HG03460 (cell line): Measurements from ENCODE around the gene ZNF550.

Experiments
- ATAC-seq: cut with Tn5 transposase; IDR thresholded peaks from one replicate; pipeline ENCODE4 v1.9.1; 2021; ENCODE audit not compliant: unreplicated experiment

The ZNF550 gene

GRCh38 chr19:57559404-57560025 lies at the start of gene ZNF550:
Gene ZNF550 (minus strand): TSS chr19:57559863. CDS start chr19:57559682, 181 bp downstream.
- peak; percentile 97 for ATAC-seq

DNA sequence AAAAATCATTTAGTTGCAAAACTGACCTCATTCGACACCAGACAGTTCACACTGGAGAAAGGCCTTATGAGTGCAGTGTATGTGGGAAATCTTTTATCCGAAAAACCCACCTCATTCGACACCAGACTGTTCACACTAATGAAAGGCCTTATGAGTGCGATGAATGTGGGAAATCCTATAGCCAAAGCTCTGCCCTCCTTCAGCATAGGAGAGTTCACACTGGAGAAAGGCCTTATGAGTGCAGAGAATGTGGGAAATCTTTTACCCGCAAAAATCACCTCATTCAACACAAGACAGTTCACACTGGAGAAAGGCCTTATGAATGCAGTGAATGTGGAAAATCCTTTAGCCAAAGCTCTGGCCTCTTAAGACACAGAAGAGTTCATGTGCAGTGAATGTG lies 47.3 kb upstream of the ZNF550 start:
- ATAC-seq: no peak

DNA sequence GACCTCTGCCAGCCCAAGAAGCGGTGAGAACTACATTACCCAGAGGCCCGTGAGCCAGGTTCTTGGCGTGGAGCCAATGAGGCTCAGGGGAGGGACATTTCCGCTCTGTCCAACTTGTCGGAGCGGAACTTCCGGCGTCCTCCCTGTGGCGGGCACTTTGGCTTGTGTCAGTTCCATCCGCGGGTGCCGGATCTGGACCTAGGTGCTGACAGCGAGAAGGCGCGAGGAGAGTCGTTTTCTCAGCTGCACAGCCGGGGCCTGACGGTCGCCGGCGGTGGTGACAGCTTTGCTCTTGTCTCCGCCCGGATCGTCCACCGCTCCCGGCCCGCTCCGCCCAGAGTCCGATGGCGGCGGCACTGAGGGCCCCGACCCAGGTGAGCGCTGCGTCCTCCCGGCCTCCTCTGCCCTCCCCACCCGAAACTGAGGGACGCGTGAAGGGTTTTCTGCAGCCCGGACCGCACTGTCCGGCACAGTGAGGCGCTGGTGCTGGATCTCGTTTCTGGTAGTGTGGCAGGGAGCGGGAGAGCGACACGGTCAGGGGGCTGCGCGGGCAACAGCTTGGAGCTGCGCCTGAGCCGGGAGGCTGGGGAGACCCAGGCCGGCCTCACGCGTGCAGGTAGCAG lies 40.2 kb upstream of the ZNF550 start, which contains the start of gene ZNF530:
Gene ZNF530, plus strand, starts transcription at position 125 of the 623 bp plus-strand sequence. CDS start 4,461 bp downstream, outside the sequence.
- ATAC-seq: peak; percentile 97

- ATAC-seq: no peak
Observed at GRCh38 chr19:57599377-57599760, 39.7 kb upstream of the ZNF550 start.

- ATAC-seq: no peak
Observed at GRCh38 chr19:57587529-57587928, 27.9 kb upstream of the ZNF550 start.

DNA sequence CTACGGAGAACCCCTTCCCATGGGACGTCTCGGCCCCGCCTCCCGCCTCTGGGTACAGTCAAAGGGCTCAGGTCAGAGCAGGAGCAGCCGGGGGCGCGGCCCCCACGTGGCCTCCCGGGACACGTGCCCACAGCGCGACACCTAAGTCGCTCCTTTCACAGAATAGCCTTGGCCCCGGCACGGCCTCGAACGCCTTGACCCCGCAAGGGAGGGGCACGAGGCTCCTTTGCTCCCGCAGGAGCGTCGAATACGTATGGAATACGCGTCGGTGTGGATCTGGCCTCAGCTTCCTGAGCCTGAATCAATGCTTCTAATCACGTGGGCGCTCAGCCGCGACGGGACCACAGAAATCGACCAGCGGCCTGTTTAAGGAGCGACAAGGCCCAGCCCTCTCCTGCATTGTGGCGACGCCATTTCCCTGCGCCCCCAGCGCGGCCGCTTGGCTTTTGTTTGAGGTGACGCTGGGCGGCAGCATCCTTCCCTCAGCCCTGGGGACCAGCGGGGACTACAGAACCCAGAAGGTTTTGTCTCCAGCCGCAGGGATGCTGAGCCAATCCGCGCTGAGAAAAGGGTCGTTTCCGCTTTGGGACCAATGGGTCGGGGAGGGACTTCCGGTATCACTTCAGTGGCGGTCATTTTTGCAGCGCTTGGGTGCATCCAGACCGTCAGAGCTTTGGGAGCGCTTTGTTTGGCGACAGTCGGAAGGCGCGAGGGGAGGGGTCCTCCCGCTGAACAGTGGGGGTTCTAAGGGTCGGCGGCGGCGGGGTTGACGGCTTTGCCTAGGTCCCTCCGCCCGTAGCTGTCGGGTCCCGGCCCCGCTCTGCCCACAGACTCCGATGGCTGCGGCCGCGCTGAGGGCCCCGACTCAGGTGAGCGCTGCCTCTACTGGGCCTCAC lies 24.1 kb upstream of the ZNF550 start, which contains the start of gene ZIK1:
Gene ZIK1, plus strand, starts transcription at position 625 of the 896 bp plus-strand sequence. Its CDS starts 212 bp downstream, at position 837.
- ATAC-seq: peak; percentile 90

DNA sequence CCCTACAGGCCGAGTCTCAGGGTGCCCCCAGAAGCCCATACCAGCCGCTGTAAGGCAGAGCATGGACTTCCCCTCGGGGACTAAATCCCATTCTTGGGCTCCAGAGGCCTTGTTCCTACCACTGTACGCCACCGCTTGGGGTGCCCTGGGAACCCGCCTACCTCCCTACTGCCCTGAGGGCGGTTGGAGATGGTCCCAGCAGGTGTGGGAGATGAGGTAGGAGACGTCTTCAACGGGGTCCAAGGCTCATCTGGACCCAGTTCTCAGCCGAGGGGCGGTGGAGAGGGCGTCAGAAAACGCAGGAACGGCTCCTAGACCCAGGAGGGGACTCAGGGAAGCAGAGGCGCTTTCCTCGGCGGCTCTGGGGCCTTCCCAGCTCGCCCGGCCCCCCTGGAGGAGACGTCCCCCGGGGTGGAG lies 23.4 kb upstream of the ZNF550 start:
- no peak for ATAC-seq

DNA sequence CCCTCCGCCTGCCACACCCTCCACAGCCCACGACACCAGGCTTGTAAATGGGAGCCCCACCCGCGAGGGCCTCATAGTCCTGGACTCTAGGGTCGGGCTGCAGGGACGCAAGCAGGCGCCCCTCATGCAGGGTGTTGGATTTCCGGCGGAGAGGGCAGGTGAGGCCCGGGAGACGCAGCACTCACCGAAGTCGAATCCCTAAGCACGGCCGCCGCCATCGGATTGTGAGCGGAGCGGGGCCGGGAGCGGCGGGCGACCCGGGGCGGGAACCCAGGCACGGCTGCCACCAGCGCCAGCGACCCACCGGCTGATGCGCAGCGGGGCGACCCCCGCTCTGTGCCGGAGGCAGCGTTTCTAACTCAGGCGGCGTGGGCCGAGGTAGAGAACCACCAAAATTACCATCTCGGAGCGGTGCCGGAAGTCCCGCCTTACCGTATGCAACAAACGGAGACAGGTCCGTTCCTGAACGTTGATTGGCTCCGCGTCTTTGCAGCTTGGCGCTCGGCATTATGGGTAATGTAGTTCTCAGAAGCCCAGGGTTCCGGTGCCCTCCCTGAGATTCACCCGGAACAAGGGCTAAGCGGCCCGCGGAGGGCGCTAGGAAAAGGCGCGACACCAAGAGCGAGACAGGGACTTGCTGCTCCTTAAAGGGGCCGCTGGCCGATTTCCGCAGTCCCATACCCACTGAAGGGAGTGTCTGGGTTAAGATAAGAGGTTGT lies 19.0 kb upstream of the ZNF550 start, which contains the start of gene ZNF416:
Gene ZNF416, minus strand, starts transcription at position 425 of the 719 bp plus-strand sequence. Its CDS starts 207 bp downstream, at position 218.
- ATAC-seq: peak; percentile 90

- ATAC-seq: no peak
Observed at GRCh38 chr19:57576661-57577060, 17.0 kb upstream of the ZNF550 start.

DNA sequence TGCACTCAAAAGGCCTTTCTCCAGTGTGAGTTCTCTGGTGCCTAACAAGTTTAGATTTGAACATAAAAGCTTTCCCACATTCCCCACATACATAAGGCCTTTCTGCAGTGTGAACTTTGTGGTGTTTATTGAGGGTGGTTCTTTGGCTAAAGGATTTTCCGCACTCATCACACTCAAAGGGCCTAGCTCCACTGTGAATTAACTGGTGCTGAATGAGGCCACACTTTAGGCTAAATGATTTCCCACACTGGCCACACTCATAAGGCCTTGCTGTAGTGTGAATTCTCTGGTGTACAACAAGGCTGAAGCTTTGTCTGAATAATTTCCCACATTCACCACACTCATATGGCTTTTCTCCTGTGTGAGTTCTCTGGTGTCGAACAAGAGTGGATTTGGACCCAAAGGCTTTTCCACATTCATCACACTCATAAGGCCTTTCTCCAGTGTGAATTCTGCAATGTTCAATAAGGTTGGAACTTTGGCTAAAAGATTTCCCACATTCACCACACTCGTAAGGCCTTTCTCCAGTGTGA lies 12.8 kb upstream of the ZNF550 start:
- no peak for ATAC-seq

- no peak for ATAC-seq
Observed at GRCh38 chr19:57570707-57571106, 11.0 kb upstream of the ZNF550 start.

GRCh38 chr19:57566396-57567265 lies 7.0 kb upstream of the ZNF550 start:
- no peak for ATAC-seq

GRCh38 chr19:57563547-57563946 lies 3.9 kb upstream of the ZNF550 start:
- no peak for ATAC-seq

GRCh38 chr19:57560049-57560491 lies 407 bp upstream of the ZNF550 start:
- ATAC-seq: no peak

DNA sequence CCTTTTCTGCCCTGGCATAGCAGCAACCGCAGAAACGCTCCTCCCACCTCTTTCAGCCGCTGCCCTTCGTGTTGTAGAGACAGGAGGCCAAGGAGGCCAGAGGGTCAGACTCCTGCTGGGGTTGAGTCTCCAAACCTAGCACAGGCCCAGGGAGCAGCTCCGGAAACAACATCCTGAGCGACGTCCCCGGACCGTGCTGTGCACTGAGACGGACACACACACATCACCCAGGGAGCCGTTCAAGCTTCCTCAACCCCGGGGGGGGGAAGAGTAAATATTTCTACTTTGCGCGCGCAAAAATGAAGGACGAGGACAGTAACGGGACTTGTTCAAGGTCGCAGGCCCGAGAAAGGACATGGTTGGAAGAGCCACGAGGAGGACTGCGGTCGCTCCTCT lies 657 bp downstream of the ZNF550 start:
- ATAC-seq: peak; percentile 27

DNA sequence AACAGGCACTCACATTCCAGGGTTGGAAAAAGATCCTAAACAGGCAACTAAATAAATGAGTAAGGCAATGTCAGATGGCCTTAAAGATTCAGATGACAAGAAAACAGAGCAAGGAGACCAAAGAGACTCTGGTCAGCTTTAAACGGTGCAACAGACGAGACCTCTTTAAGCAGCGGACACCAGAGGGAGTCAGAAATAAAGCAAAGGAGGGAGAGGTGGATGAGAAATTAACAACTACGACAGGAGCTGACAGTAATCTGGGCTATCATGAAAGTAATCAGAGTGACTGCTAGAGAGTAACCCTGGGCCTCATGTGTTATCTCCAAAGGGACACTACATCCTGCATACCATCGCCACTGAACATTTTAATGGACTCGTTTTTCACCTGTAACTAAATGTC lies 1.1 kb downstream of the ZNF550 start:
- no peak for ATAC-seq

- no peak for ATAC-seq
Observed at GRCh38 chr19:57557659-57558058, 2.0 kb downstream of the ZNF550 start.

GRCh38 chr19:57552432-57552831 lies 7.2 kb downstream of the ZNF550 start:
- no peak for ATAC-seq

DNA sequence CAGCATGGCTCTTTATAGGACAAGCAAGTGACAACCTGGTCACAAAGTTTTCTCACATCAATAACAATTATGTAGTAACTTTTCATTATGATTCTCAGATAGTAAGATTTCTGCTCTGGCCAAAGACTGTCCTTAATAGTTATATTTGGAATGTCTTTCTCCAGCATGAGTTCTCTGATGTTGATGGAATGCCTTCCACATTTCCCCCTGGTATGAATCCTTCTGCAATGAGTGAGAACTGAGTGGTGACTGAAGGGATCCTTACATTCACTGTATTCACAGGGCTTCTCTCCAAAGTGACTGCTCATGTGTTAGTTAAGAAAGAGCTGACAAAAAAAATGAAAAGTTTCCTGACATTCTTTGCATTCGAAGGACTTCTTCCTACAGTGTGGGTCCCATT lies 13.2 kb downstream of the ZNF550 start:
- no peak for ATAC-seq
